Smooth muscle cell (in vitro differentiated cells): Measurements from ENCODE around the gene MRPL39. TPM values are rescaled to one million over a fixed set of nuclear protein-coding genes. Genes with fewer than 3 reads are reported as not detected.
"Not testable (repeated sequence)": the region's sequence is repeated elsewhere in the genome, so short reads cannot be mapped to it uniquely, and the experiment has no call there.

Experiments
- DNase-seq: peaks from one replicate; lab custom pipeline; 2025; ENCODE audit not compliant: unreplicated experiment; lab: John Stamatoyannopoulos, UW
- H2AFZ ChIP-seq: fragments of 200-600 bp; sonication (generic); 2 replicates; pipeline ENCODE4 v1.6.0; 2016; ENCODE audit warnings: antibody characterized with exemption, low read depth, mild to moderate bottlenecking
- H3F3A ChIP-seq: fragments of 200-600 bp; sonication (generic); 2 replicates; pipeline ENCODE4 v1.6.0; 2017; ENCODE audit warnings: antibody characterized with exemption, low read depth
- H3K27ac ChIP-seq: fragments of 200-600 bp; sonication (generic); 2 replicates; pipeline ENCODE4 v1.5.1; 2016; ENCODE audit warnings: low read depth, mild to moderate bottlenecking
- H3K27me3 ChIP-seq: fragments of 200-600 bp; sonication (generic); 2 replicates; pipeline ENCODE4 v1.6.1; 2016; ENCODE audit warnings: low read depth, mild to moderate bottlenecking
- H3K36me3 ChIP-seq: fragments of 200-600 bp; sonication (generic); 2 replicates; pipeline ENCODE4 v1.5.1; 2016; ENCODE audit warnings: low read depth
- H3K4me1 ChIP-seq: fragments of 200-600 bp; sonication (generic); 2 replicates; pipeline ENCODE4 v1.5.1; 2016; ENCODE audit warnings: low read depth
- H3K4me2 ChIP-seq: fragments of 200-600 bp; sonication (generic); 2 replicates; pipeline ENCODE4 v1.6.0; 2016; ENCODE audit warnings: mild to moderate bottlenecking
- H3K4me3 ChIP-seq: fragments of 200-600 bp; sonication (generic); 2 replicates; pipeline ENCODE4 v1.5.1; 2016; ENCODE audit warnings: mild to moderate bottlenecking
- H3K79me2 ChIP-seq: fragments of 200-600 bp; sonication (generic); 2 replicates; pipeline ENCODE4 v1.6.0; 2016; ENCODE audit warnings: low read depth, mild to moderate bottlenecking
- H3K9ac ChIP-seq: fragments of 200-600 bp; sonication (generic); 2 replicates; pipeline ENCODE4 v1.6.0; 2016; ENCODE audit warnings: low read depth
- H3K9me3 ChIP-seq: fragments of 200-600 bp; sonication (generic); replicated peaks from 2 replicates; pipeline ENCODE4 v1.5.1; 2016; ENCODE audit warnings: low read depth
- H4K20me1 ChIP-seq: fragments of 200-600 bp; sonication (generic); 2 replicates; pipeline ENCODE4 v1.6.0; 2016; ENCODE audit warnings: low read depth
- WGBS: methylation state at CpG from one replicate; pipeline ENCODE4 v1.1.7; 2016; ENCODE audit warnings: low lambda C conversion rate; 5-methylcytosine and 5-hydroxymethylcytosine counted together
- polyA plus RNA-seq: library from polyadenylated mRNA; unstranded; fragments of >200 nt; fragmentation: Nextera tagmentation; extraction: Ambion mirVana; gene quantifications from 2 replicates; pipeline ENCODE4 v1.2.1, GENCODE V29; 2016
- total RNA-seq: library from RNA; depleted of rRNA; stranded (reverse); fragments of >200 nt; gene quantifications from 2 replicates; pipeline ENCODE4 v1.2.3, GENCODE V29; 2014
- TF ChIP-seq, protein P1 (sequence below): fragments of 200-600 bp; sonication (generic); IDR thresholded peaks from 2 replicates; pipeline ENCODE4 v1.5.1; 2017; ENCODE audit warnings: borderline replicate concordance, mild to moderate bottlenecking, antibody characterized with exemption; ENCODE audit not compliant: insufficient read depth, poor library complexity, severe bottlenecking

Gene MRPL39
- total and polyA plus RNA-seq, 2 experiments from 2014 or later: 48.1 to 62.0 TPM

DNA sequence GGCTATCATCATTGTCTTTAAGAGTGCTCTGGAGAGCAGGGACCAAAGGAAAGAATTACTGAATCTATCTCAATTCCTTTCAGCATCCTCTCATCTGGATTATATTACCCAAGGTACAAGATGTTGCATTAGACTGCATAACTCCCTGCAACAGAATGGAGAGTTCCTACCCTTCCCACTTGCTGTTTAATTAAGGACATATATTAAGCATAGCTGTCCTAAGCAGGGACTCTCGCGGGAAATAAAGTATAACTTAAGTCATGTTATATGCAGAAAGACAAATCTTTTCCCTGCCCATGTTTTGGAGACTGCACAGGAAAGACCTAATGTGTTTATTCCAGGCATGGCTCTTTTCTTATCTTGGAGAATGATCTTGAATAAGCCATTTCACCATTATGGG is 25.0 kb upstream of the MRPL39 start:
- TF ChIP-seq, protein P1, sequence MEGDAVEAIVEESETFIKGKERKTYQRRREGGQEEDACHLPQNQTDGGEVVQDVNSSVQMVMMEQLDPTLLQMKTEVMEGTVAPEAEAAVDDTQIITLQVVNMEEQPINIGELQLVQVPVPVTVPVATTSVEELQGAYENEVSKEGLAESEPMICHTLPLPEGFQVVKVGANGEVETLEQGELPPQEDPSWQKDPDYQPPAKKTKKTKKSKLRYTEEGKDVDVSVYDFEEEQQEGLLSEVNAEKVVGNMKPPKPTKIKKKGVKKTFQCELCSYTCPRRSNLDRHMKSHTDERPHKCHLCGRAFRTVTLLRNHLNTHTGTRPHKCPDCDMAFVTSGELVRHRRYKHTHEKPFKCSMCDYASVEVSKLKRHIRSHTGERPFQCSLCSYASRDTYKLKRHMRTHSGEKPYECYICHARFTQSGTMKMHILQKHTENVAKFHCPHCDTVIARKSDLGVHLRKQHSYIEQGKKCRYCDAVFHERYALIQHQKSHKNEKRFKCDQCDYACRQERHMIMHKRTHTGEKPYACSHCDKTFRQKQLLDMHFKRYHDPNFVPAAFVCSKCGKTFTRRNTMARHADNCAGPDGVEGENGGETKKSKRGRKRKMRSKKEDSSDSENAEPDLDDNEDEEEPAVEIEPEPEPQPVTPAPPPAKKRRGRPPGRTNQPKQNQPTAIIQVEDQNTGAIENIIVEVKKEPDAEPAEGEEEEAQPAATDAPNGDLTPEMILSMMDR: no peak

DNA sequence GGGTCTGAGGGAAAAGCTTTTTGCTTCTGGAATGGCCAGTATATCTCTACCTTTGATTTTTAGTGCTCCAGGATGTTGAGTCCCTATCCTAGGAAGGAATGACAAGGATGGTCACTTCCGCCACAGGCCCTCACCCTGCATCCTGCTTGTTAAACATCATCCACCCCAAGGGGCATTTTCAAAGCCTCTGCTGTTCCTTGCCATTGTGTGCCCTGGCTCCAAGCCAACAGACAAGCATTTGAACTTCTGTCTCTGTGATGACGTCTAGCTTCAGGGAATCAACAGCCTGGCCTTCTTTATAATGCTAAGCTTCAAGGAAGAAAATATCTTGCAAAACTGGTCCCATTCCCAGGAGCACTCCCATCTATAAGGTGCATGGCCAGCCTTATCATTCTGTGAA is 19.5 kb upstream of the MRPL39 start:
- no peak overlapping the region for H3K4me3 ChIP-seq
- H3K9ac ChIP-seq: no peak overlapping the region
- no peaks in the 10 kb centered on the region for H3K79me2 ChIP-seq
- no peak for DNase-seq
- H3K36me3 ChIP-seq: no peaks in the 10 kb centered on the region
- no peaks in the 10 kb centered on the region for H3K4me1 ChIP-seq
- TF ChIP-seq, protein P1: no peak
- no peaks in the 10 kb centered on the region for H3K27me3 ChIP-seq
- H3F3A ChIP-seq: no peaks in the 10 kb centered on the region
- no peak overlapping the region for H3K4me2 ChIP-seq
- no peaks in the 10 kb centered on the region for H4K20me1 ChIP-seq
- H3K27ac ChIP-seq: no peak overlapping the region
- WGBS: 61% methylated on average over 2 of the region's 2 CpGs
- no peaks in the 10 kb centered on the region for H3K9me3 ChIP-seq
- H2AFZ ChIP-seq: no peak overlapping the region

More for the DNA sequence above, 25.0 kb upstream of the MRPL39 start:
- no peaks in the 10 kb centered on the region for H4K20me1 ChIP-seq
- H3K27ac ChIP-seq: no peak overlapping the region
- no peaks in the 10 kb centered on the region for H3K79me2 ChIP-seq
- H3K4me3 ChIP-seq: no peak overlapping the region
- H3K27me3 ChIP-seq: no peaks in the 10 kb centered on the region
- no peaks in the 10 kb centered on the region for H3F3A ChIP-seq
- H3K4me2 ChIP-seq: no peak overlapping the region
- H3K9me3 ChIP-seq: no peaks in the 10 kb centered on the region
- no peak overlapping the region for H2AFZ ChIP-seq
- no peak for DNase-seq
- no peaks in the 10 kb centered on the region for H3K4me1 ChIP-seq
- no peak overlapping the region for H3K9ac ChIP-seq
- WGBS: 93% methylated on average over 2 of the region's 2 CpGs
- H3K36me3 ChIP-seq: no peaks in the 10 kb centered on the region

DNA sequence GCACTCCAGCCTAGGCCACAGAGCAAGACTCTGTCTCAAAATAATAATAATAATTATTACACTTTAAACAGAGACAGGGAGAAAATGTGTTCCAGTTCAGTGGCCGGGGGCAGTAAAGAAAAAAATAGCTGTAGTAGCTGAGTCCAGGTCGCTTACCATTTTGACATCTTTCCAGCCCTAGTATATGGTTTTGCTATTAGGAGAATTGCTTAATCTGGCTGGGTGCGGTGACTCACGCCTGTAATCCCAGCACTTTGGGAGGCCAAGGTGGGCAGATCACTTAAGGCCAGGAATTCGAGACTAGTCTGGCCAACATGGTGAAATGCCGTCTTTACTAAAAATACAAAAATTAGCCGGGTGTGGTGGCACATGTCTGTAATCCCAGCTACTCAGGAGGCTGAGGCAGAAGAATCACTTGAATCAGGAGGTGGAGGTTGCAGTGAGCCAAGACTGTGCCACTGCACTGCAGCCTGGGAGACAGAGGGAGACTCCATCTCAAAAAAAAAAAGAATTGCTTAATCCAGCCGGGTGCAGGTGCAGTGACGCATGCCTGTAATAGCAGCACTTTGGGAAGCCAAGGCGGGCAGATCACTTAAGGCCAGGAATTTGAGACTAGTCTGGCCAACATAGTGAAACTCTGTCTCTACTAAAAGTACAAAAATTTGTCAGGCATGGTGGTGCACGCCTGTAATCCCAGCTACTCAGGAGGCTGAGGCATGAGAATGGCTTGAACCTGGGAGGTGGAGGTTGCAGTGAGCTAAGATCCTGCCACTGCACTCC is 18.7 kb upstream of the MRPL39 start:
- not testable (repeated sequence) for H3K4me2 ChIP-seq, H3K4me1 ChIP-seq, H3K79me2 ChIP-seq, H3K4me3 ChIP-seq, H3K27ac ChIP-seq, H3K9me3 ChIP-seq, H3K9ac ChIP-seq, H3F3A ChIP-seq, H4K20me1 ChIP-seq, H2AFZ ChIP-seq, H3K36me3 ChIP-seq, H3K27me3 ChIP-seq, DNase-seq
- WGBS: 82% methylated on average over 11 of the region's 11 CpGs

DNA sequence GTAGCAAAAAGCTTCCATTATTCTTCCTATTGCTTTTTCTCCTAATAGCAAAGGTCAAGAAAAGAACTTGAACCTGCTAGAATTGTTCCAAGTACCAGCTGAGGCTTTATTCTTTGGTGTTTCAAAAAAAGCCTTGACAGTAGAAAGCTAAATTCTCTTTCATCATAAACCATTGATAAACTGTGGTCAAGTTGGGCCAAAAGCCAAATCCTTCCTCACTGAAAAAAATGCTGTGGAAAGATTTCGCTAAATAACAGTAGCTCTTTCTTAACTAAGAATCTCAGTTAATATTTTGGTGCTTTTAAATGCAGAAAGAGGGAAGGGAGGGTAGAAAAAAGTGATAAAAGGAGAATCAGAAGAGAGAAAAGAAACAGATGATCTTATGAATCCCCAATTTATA is 17.8 kb upstream of the MRPL39 start:
- Histone ChIP-seq H3F3A (no peaks in the 10 kb centered on the region), H3K27ac (no peak overlapping the region), H4K20me1 (no peaks in the 10 kb centered on the region), H2AFZ (no peak overlapping the region), H3K4me3 (no peak overlapping the region), H3K4me1 (no peaks in the 10 kb centered on the region), H3K4me2 (peak overlapping the region; percentile 35), H3K27me3 (no peaks in the 10 kb centered on the region), H3K36me3 (no peaks in the 10 kb centered on the region), H3K9me3 (no peaks in the 10 kb centered on the region), H3K9ac (no peak overlapping the region), H3K79me2 (no peaks in the 10 kb centered on the region)
- TF ChIP-seq, protein P1: no peak
- no peak for DNase-seq
- WGBS: 31% methylated on average over 1 of the region's 1 CpG
